B cell (primary cell): Measurements from ENCODE around the gene GGTA1. TPM values are rescaled to one million over a fixed set of nuclear protein-coding genes. Genes with fewer than 3 reads are reported as not detected.
"Not testable (repeated sequence)": the region's sequence is repeated elsewhere in the genome, so short reads cannot be mapped to it uniquely, and the experiment has no call there.

Experiments
- ATAC-seq: fragments of 200-7000 bp; cut with Tn5 transposase; one replicate; pipeline ENCODE4 v1.10.0; 2021; ENCODE audit warnings: low read depth, mild to moderate bottlenecking, moderate number of reproducible peaks, moderate library complexity
- CTCF ChIA-PET: fragments of 350-600 bp; sonication (Branson Sonifier 250); formaldehyde crosslinking; loops from one replicate; lab custom pipeline; 2021; ENCODE audit warnings: antibody characterized with exemption, inconsistent platforms; lab: Charles Lee
- POLR2A ChIA-PET: fragments of 350-600 bp; sonication (Branson Sonifier 250); formaldehyde crosslinking; loops from one replicate; lab custom pipeline; 2021; ENCODE audit warnings: antibody characterized with exemption; lab: Charles Lee
- DNase-seq: peaks from one replicate; pipeline ENCODE4 v3.0.0; 2013
- H2AFZ ChIP-seq: 2 replicates; pipeline ENCODE4 v1.6.1; 2012; ENCODE audit warnings: mild to moderate bottlenecking, low read depth, low read length; ENCODE audit not compliant: insufficient read depth, poor library complexity, severe bottlenecking
- H3K27ac ChIP-seq, 2 donors: 1 replicate in 1 of 2; 2 replicates in 1 of 2; pipeline ENCODE4 v1.5.1; 2012 to 2013; ENCODE audit warnings: low read length in 2 of 2, mild to moderate bottlenecking in 2 of 2, moderate library complexity in 1 of 2
- H3K27me3 ChIP-seq, 4 experiments: fragments of 200-600 bp in 1 of 4; sonication (generic) in 1 of 4; replicated peaks in 1 of 4; 1 replicate in 2 of 4; 2 replicates in 2 of 4; pipeline versions ENCODE4 v1.6.1 to v1.7.0; 2013 to 2016; ENCODE audit warnings: low read length in 3 of 4, mild to moderate bottlenecking in 2 of 4, mixed read lengths in 1 of 4, moderate library complexity in 1 of 4; ENCODE audit not compliant: insufficient read depth in 4 of 4, control insufficient read depth in 3 of 4; ENCODE audit errors: control extremely low read depth in 1 of 4
- H3K36me3 ChIP-seq, 2 experiments: replicated peaks in 1 of 2; 1 replicate in 1 of 2; 2 replicates in 1 of 2; pipeline versions ENCODE4 v1.6.1 to v1.7.1; 2013; ENCODE audit warnings: low read length in 1 of 2; ENCODE audit not compliant: insufficient read depth in 2 of 2, control insufficient read depth in 1 of 2; ENCODE audit errors: control extremely low read depth in 1 of 2, extremely low read depth in 1 of 2
- H3K4me1 ChIP-seq, 2 donors: fragments of 200-600 bp in 1 of 2; sonication (generic) in 1 of 2; 1 replicate in 1 of 2; 2 replicates in 1 of 2; pipeline versions ENCODE4 v1.5.1 to v1.6.1; 2013 to 2017; ENCODE audit warnings: low read length in 2 of 2; ENCODE audit not compliant: control insufficient read depth in 2 of 2, insufficient read depth in 2 of 2
- H3K4me2 ChIP-seq: replicated peaks from 2 replicates; pipeline ENCODE3; 2012; ENCODE audit warnings: mild to moderate bottlenecking, low read depth, low read length; ENCODE audit not compliant: poor library complexity, severe bottlenecking
- H3K4me3 ChIP-seq, 5 experiments: fragments of 200-600 bp in 1 of 5; sonication (generic) in 1 of 5; 1 replicate in 3 of 5; 2 replicates in 2 of 5; pipeline versions ENCODE4 v1.5.1 to v1.7.0; 2011 to 2016; ENCODE audit warnings: low read length in 4 of 5, mild to moderate bottlenecking in 4 of 5, low read depth in 2 of 5, control low read depth in 1 of 5, moderate library complexity in 1 of 5; ENCODE audit not compliant: insufficient read depth in 1 of 5; ENCODE audit errors: control extremely low read depth in 1 of 5, extremely low read depth in 1 of 5
- H3K79me2 ChIP-seq: fragments of 200-600 bp; sonication (generic); one replicate; pipeline ENCODE4 v1.6.0; 2016; ENCODE audit warnings: low read length; ENCODE audit not compliant: control insufficient read depth, insufficient read depth
- H3K9ac ChIP-seq: fragments of 200-600 bp; sonication (generic); 2 replicates; pipeline ENCODE4 v1.6.1; 2017; ENCODE audit warnings: mild to moderate bottlenecking, low read length, moderate library complexity
- H3K9me3 ChIP-seq, 3 donors: one replicate each; pipeline versions ENCODE4 v1.6.1 to v1.7.1; 2013; ENCODE audit warnings: low read length in 2 of 3; ENCODE audit not compliant: control insufficient read depth in 2 of 3, insufficient read depth in 1 of 3; ENCODE audit errors: control extremely low read depth in 1 of 3
- H4K20me1 ChIP-seq: 2 replicates; pipeline ENCODE4 v1.6.0; 2012; ENCODE audit warnings: mild to moderate bottlenecking, low read length; ENCODE audit not compliant: insufficient read depth, control insufficient read depth, poor library complexity, severe bottlenecking
- H3K27ac Mint-ChIP-seq: one replicate; pipeline ENCODE4 v1.8.0; 2021; ENCODE audit warnings: mixed read lengths
- H3K27me3 Mint-ChIP-seq: one replicate; pipeline ENCODE4 v1.8.0; 2021; ENCODE audit warnings: mixed read lengths
- H3K4me1 Mint-ChIP-seq: one replicate; pipeline ENCODE4 v1.8.0; 2021; ENCODE audit warnings: mixed read lengths
- H3K4me3 Mint-ChIP-seq: one replicate; pipeline ENCODE4 v1.8.0; 2021; ENCODE audit warnings: mixed read lengths
- H3K9me3 Mint-ChIP-seq: one replicate; pipeline ENCODE4 v1.8.0; 2022; ENCODE audit warnings: mixed read lengths; ENCODE audit not compliant: insufficient read depth
- CTCF ChIP-seq: fragments of 200-600 bp; IDR thresholded peaks from one replicate; pipeline ENCODE4 v1.8.0; 2022; ENCODE audit warnings: antibody characterized with exemption, mild to moderate bottlenecking
- WGBS: methylation state at CpG from one replicate; pipeline ENCODE4 v1.1.5; 2013; ENCODE audit warnings: missing lambda C conversion rate; ENCODE audit not compliant: insufficient coverage; 5-methylcytosine and 5-hydroxymethylcytosine counted together
- intact Hi-C: fragments of 100-400 bp; cut with micrococcal nuclease; formaldehyde crosslinking; loops from one replicate; pipeline ENCODE4 v1.10.0; 2022
- polyA plus RNA-seq: library from polyadenylated mRNA; depleted of rRNA; stranded (reverse); fragments of >200 nt; gene quantifications from 2 replicates; pipeline ENCODE4 v1.2.3, GENCODE V29; 2012
- total RNA-seq, 2 donors: library from RNA; stranded (reverse); fragments of 120-200 nt in 1 of 2; gene quantifications; 1 replicate in 1 of 2; 2 replicates in 1 of 2; pipeline versions ENCODE4 v1.2.3 to v1.2.4, GENCODE V29; 2013 to 2022

The GGTA1 gene
- total and polyA plus RNA-seq, 2 donors (not counting 1 experiment from before 2014, with no cell fraction given) = not detected

DNA sequence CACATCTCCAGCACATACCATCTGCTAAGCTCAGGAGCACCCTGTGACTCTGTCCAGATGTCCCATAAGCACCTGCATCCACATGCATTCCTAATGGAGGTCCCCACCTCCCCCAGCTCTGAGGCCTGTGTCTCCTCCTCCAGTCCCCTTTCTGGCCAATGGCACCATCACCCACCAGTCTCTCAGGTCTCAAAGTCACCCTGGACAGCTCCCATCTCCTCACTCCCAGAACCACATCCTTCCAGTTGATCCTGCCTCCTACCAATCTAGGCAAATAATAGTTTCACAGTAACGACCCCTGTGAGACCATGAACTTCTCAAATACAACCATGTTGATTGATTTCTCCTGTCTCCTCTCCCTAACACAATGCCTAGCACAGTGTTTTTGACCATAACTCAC is 40.1 kb downstream of the GGTA1 start:
- intact Hi-C loops = no loop called here
- Histone ChIP-seq H3K27me3 (peaks cover 0 to 23% (median 7%) of the 10 kb centered on the region in 4 experiments), H3K4me1 (no peaks in the 10 kb centered on the region), H2AFZ (no peak overlapping the region), H3K79me2 (no peaks in the 10 kb centered on the region), H4K20me1 (no peaks in the 10 kb centered on the region), H3K4me3 (no peak overlapping the region), H3K27ac (no peak overlapping the region), H3K36me3 (no peaks in the 10 kb centered on the region), H3K9me3 (no peaks in the 10 kb centered on the region), H3K4me2 (no peak overlapping the region), H3K9ac (no peak overlapping the region)
- DNase-seq (no peak), ATAC-seq (no peak)
- Mint-ChIP-seq H3K9me3 (no peaks in the 10 kb centered on the region), H3K4me1 (no peaks in the 10 kb centered on the region), H3K27me3 (peaks cover 50% of the 10 kb centered on the region), H3K27ac (no peak overlapping the region), H3K4me3 (no peak overlapping the region)
- CTCF ChIA-PET = no interaction called here
- 33% methylated on average over 1 of the region's 1 CpG for WGBS
- POLR2A ChIA-PET = no interaction called here
- no peak for TF ChIP-seq CTCF

- H4K20me1 ChIP-seq, H3K4me1 Mint-ChIP-seq, CTCF ChIA-PET, DNase-seq, H3K27ac ChIP-seq, H3K36me3 ChIP-seq, H3K9me3 Mint-ChIP-seq, H3K4me2 ChIP-seq, intact Hi-C loops, POLR2A ChIA-PET, H3K79me2 ChIP-seq, H3K9ac ChIP-seq, ATAC-seq, H3K27ac Mint-ChIP-seq, H3K9me3 ChIP-seq, H3K4me3 Mint-ChIP-seq, H3K4me3 ChIP-seq, H2AFZ ChIP-seq, H3K4me1 ChIP-seq: not testable (repeated sequence)
- peaks cover 0 to 26% (median 8%) of the 10 kb centered on the region in 4 experiments for H3K27me3 ChIP-seq
- WGBS = 100% methylated on average over 3 of the region's 4 CpGs
- peaks cover 51% of the 10 kb centered on the region for H3K27me3 Mint-ChIP-seq
Observed at GRCh38 chr9:121458449-121458848, 41.2 kb downstream of the GGTA1 start.
